NCI-H446 (cell line): ENCODE measurements around the gene FAM13C.
A peak's percentile ranks its signal among the peaks of the same experiment; 100 is the strongest.
"Not testable (repeated sequence)": the region's sequence is repeated elsewhere in the genome, so short reads cannot be mapped to it uniquely, and the experiment has no call there.

Experiments used
- DNase-seq, 2 experiments: peaks; one replicate each; lab custom pipeline; 2025; lab: John Stamatoyannopoulos, UW

Gene FAM13C

DNA sequence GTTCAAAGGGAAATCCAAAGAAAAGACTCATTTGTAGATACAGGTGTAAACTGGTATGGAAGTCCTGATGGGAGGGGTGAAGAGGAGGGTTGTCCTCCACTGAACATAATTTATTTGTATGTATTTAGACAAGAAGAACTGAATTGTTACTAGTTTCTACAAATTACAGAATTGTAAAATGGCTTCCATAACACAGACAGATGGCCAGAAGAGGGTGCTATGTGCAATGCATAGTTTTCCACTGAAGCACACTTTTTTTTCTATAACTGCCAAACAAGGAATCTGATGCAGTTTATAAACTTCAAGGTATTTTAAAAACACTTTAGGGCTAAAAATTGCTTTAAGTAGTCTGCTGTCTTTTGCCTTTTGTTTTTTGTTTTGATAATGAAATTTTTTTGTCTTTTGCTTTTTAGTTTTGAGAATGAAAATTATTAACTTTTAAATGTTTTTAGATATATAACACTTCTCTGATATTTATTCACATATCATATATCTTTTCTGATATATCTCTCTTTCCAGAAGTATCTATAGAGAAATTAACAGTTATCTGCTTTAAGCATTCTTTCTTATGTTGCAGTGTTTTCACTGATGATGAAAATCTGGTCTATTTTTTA lies 127.4 kb downstream of the FAM13C start:
- peak in 1 of 2 experiments; percentile 44 for DNase-seq

DNA sequence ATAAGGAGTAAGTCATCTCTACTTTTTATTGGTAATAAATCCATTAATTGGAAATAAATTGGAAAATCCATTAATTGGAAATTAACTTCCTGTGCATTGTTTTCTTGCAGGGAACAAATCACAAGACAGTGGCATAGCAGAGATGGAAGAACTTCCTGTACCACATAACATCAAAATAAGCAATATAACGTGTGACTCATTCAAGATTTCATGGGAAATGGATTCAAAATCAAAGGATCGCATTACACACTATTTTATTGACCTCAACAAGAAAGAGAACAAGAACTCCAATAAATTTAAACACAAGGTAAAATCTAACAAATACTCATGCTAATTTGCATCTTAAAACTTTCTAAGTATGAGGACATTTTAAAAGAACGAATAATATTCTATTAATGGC lies 128.2 kb downstream of the FAM13C start:
- DNase-seq, result no peak

DNA sequence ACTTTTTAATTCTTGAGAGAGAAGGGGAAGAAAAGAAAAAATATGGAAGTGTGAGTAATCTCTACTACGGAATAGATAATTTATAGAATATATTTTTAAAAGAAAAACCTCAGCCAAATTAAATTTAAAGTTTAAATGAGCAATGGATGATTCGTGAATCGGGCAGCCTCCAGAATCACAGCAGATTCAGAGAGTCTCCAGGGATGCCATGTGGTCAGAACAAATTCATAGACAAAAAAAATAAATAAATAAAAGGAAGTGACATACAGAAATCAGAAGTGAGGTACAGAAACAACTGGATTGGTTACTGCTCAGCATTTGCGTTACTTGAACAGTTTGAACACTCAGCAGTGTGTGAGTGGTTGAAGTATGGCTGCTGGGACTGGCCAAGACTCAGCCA lies 132.9 kb downstream of the FAM13C start:
- no peak for DNase-seq

DNA sequence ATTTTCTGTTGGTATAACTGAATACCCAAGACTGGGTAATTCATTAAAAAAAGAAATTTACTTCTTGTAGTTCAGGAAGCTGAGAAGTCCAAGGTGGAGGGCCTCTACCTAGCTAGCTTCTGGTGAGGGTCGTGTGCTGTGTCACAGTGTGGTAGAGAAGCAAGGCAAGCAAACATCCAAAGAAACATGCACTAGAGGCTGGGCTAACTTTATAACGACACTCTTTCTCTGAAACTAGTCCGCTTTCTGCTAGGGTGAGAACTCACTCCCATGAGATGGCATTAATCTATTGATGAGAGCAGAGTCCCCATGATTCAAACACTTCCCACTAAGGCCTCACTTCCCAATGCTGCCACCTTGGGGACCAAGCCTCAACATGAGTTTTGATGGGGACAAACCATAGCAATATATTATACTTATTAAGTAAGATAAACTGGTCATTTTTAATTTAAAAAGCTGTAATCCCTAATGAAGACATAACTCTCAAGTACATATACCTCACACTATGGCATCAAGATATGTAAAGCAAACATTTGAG lies 135.1 kb downstream of the FAM13C start:
- no peak for DNase-seq

DNA sequence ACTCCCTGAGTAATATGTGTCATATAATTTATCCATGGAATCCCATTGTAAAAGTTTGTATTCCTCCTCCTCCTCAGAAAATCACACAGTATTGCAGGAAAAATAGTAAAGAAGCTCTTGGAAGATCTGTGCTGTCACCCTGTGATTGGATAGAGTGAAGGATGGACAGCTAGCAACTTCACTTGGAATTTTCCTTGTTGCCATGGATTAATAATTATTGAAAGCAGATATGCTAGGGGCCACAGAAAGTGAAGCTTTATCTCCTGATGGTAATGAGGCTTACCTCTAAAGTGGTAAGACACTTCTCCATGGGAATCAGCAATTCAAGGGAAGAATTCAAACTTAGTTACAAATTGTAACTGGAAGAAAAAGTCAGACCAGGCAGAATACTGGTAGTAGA lies 137.1 kb downstream of the FAM13C start:
- no peak for DNase-seq

DNA sequence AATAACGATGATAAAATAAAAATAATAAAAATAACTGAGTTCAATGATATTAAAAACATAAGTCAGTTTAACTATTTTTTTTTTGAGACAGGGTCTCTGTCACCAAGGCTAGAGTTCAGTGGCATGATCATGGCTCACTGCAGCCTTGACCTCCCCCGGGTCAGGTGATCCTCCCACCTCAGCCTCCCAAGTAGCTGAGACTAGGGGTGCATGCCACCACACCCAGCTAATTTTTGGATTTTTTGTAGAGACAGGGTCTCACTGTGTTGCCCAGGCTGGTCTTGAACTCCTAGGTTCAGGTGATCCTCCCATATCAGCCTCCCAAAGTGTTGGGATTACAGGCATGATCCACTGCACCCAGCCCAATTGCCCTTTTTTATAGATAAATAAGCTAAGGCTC lies 138.8 kb downstream of the FAM13C start:
- not testable (repeated sequence) for DNase-seq

DNA sequence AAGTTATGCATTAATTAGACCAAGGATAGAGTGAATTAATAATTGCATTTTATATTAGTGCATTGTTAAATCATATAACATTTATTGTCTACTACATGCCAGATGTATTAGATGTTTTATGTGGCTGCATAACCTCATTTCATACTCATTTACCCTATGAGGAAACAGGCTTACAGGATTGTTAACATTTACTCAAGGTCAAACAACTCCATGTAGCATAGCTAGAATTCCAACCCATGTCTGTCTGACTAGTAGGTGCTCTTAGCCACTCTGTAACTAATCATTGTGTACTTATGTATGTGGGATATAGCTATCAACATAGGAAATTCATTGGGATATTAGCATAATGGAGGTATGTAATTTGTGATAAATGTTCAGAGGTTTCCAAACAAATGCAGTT lies 139.6 kb downstream of the FAM13C start:
- DNase-seq, result no peak

DNA sequence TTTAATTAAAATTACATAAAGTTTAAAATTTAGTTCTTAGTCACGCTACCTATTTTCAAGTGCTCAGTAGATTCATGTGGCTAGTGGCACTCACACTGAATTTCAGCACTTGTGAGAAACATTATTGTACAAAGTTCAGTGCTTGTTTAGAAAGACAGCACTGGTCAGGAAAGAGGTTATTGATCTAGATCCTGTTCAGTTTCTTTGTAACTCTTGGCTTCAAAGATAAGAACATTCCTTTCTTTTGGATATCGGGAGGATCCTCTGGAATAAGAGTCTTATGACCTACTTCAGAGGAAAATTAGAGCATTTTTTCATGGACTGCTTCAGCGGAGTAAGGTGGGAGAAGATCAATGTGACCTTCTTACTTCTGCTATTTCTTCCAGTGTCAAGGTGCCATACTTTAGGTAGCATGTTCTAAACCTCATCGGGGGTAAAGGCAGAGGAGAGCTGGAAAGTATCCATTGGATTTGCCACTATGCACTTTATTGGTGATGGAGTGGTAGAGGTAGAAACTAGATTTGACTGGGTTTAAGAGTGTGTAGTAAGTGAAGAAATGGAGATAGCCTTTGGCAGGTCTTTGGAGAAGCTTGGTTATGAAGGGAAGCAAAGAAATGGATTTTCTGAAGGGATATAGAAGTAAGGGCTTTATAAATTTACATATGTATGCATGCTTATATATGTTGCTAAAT lies 146.0 kb downstream of the FAM13C start:
- DNase-seq, result no peak

DNA sequence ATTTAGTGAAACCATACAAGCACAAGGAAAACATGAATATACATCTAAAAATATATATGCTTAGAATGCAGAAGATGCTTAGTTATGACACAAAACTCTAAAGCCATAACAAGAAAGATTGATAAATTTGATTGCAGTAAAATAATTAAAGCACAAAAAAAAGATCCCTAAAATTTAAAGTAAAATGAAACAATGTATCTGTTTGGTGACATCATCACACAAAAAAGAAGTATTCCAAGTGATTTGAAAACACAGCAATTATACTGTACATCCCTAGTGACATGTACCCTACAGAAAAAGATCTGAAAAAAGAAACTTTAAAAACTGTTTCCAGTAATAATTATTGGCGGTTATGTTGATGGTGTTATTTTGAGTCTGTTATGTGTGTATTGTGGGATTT lies 148.2 kb downstream of the FAM13C start:
- DNase-seq, result no peak

DNA sequence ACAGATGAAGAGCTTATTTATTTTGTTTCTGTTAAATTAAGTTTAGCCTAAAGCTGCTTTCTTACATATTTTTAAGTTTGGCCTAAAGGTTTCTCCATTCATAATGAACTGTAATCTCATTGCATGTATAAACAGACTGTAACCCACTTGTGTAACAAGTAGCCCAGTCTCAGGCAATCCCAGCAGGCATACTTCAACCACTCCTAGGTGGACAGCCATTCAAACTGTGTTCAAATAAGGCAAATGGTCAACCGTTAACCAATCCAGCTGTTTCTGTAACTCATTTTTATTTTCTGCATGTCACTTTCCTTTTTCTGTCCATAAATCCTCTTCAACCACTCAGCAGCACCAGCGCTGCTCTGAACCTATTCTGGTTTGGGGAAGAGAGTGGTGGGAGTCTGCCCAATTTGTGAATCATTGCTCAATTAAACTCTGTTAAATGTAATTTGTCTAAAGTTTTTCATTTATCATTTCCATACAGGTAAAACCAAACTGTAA lies 150.0 kb downstream of the FAM13C start:
- DNase-seq, result no peak

DNA sequence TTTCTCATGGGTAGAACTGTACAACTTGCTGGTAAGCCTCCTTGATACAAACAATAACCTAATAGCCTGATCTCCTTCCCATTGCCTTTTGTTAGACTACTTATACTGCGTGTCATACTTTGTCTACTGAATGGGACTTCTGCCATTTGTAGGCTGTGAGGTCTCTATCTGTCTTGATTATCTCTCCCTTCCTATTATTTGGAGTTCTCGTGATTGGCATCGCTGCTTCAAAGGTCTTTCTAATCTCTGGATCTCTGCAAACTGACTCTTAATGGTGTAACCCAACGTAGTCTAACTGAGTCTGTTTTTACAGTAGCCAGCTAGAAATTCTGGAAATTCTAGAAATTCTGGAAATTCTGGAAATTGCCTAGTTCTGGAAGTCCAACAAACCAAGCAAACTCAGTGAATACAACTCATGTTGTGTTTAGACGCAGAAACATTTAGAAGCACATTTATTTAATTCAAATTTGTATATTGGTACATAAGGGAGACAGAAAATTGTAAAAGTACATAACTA lies 156.1 kb downstream of the FAM13C start:
- no peak for DNase-seq
